HUES6 (cell line): ENCODE results near the gene IP6K2.

ENCODE experiments used
- H3K27ac ChIP-seq: 2 replicates; pipeline ENCODE4 v1.7.0; 2013; ENCODE audit warnings: low read depth, mild to moderate bottlenecking, low read length, inconsistent platforms
- H3K27me3 ChIP-seq: 2 replicates; pipeline ENCODE4 v1.6.1; 2013; ENCODE audit warnings: low read length; ENCODE audit not compliant: control insufficient read depth, insufficient read depth
- H3K36me3 ChIP-seq: 2 replicates; pipeline ENCODE4 v1.6.1; 2013; ENCODE audit warnings: low read length; ENCODE audit not compliant: control insufficient read depth, insufficient read depth
- H3K4me1 ChIP-seq: 2 replicates; pipeline ENCODE4 v1.6.1; 2013; ENCODE audit warnings: low read length; ENCODE audit not compliant: control insufficient read depth, insufficient read depth
- H3K4me3 ChIP-seq: 2 replicates; pipeline ENCODE4 v1.5.1; 2013; ENCODE audit warnings: low read depth, low read length
- H3K9ac ChIP-seq: one replicate; pipeline ENCODE4 v1.6.1; 2013; ENCODE audit warnings: mild to moderate bottlenecking, low read length
- H3K9me3 ChIP-seq: 2 replicates; pipeline ENCODE4 v1.6.1; 2013; ENCODE audit warnings: low read depth, low read length; ENCODE audit not compliant: control insufficient read depth, insufficient read depth

The IP6K2 gene

GRCh38 chr3:48651771-48652170 is 65.2 kb downstream of the IP6K2 start:
- H3K4me3 ChIP-seq, result no peak overlapping the region
- H3K27ac ChIP-seq, result no peak overlapping the region
- no peak overlapping the region for H3K9ac ChIP-seq
- H3K36me3 ChIP-seq, result peaks cover 58% of the 10 kb centered on the region
- H3K9me3 ChIP-seq, result no peaks in the 10 kb centered on the region
- peaks cover 7% of the 10 kb centered on the region; the same call in 1 of the 2 replicates for H3K27me3 ChIP-seq
- peaks cover 7% of the 10 kb centered on the region for H3K4me1 ChIP-seq

DNA sequence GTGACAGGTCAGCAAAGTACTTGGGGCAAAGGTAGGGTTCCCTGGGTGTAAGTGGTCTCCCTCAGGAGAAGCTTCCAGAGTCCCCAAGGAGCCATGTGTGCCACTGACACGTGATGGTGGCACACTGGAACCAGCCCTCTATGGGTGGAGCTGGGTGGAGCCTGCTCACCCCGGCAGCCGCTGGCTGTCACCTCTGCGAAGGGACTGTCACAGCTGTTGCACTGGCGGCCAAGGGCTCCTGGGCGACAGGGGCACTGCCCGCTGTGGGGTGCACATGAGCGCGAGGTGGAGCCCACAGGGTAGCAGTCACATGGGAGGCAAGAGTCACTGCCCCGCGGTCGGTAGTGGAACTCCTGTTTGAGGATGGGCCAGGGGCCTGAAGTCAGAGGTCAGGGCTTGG is 66.3 kb downstream of the IP6K2 start:
- Histone ChIP-seq H3K4me1 (peaks cover 4% of the 10 kb centered on the region), H3K9ac (peak overlapping the region; percentile 9), H3K27ac (no peak overlapping the region), H3K36me3 (peaks cover 69% of the 10 kb centered on the region), H3K9me3 (no peaks in the 10 kb centered on the region), H3K4me3 (no peak overlapping the region), H3K27me3 (peaks cover 7% of the 10 kb centered on the region; the same call in 1 of the 2 replicates)

- Histone ChIP-seq H3K4me3 (no peak overlapping the region), H3K9me3 (no peaks in the 10 kb centered on the region), H3K36me3 (peaks cover 71% of the 10 kb centered on the region), H3K27ac (no peak overlapping the region), H3K27me3 (no peaks in the 10 kb centered on the region), H3K9ac (no peak overlapping the region), H3K4me1 (no peaks in the 10 kb centered on the region)
These were observed 68.7 kb downstream of the IP6K2 start for GRCh38 chr3:48648188-48648850.

GRCh38 chr3:48647714-48648113 is 69.3 kb downstream of the IP6K2 start:
- no peaks in the 10 kb centered on the region for H3K4me1 ChIP-seq
- H3K27ac ChIP-seq, result no peak overlapping the region
- no peaks in the 10 kb centered on the region for H3K9me3 ChIP-seq
- no peak overlapping the region for H3K4me3 ChIP-seq
- H3K36me3 ChIP-seq, result peaks cover 71% of the 10 kb centered on the region
- no peaks in the 10 kb centered on the region for H3K27me3 ChIP-seq
- no peak overlapping the region for H3K9ac ChIP-seq

GRCh38 chr3:48644898-48645760 is 71.9 kb downstream of the IP6K2 start:
- H3K9me3 ChIP-seq, result no peaks in the 10 kb centered on the region
- H3K4me1 ChIP-seq, result no peaks in the 10 kb centered on the region
- no peak overlapping the region for H3K9ac ChIP-seq
- no peak overlapping the region for H3K27ac ChIP-seq
- H3K4me3 ChIP-seq, result no peak overlapping the region
- H3K36me3 ChIP-seq, result peaks cover 80% of the 10 kb centered on the region
- H3K27me3 ChIP-seq, result no peaks in the 10 kb centered on the region

DNA sequence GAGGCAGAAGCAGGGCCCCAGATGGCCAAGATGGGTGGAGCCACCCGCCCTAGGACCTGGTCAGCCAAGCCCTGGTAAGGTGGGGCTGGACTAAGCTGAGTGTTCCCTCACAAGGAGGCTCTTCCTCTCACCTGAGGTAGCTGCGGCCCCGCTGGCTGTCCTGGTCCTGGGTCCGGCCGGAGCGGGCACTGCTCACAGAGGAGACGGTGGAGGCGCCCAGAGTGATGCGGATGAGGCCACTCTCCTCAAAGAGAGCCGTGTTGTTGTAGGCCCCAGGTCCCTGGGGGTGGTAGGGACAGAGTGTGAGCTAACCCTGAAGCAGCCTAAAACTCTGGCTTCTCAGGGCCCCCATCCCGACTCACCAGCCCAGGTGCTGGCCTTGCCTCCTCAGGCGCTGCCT is 74.4 kb downstream of the IP6K2 start:
- no peak overlapping the region for H3K9ac ChIP-seq
- no peak overlapping the region for H3K4me3 ChIP-seq
- H3K27ac ChIP-seq, result no peak overlapping the region
- H3K4me1 ChIP-seq, result no peaks in the 10 kb centered on the region; the same call in 1 of the 2 replicates
- H3K9me3 ChIP-seq, result no peaks in the 10 kb centered on the region
- peaks cover 84% of the 10 kb centered on the region for H3K36me3 ChIP-seq
- H3K27me3 ChIP-seq, result no peaks in the 10 kb centered on the region

- Histone ChIP-seq H3K27me3 (no peaks in the 10 kb centered on the region), H3K9me3 (no peaks in the 10 kb centered on the region), H3K27ac (no peak overlapping the region), H3K9ac (no peak overlapping the region), H3K36me3 (peaks cover 78% of the 10 kb centered on the region), H3K4me1 (peaks cover 11% of the 10 kb centered on the region), H3K4me3 (no peak overlapping the region)
These were observed 75.6 kb downstream of the IP6K2 start for GRCh38 chr3:48641396-48641795.

- H3K4me1 ChIP-seq, result peaks cover 17% of the 10 kb centered on the region
- H3K27ac ChIP-seq, result no peak overlapping the region
- H3K4me3 ChIP-seq, result no peak overlapping the region
- no peaks in the 10 kb centered on the region for H3K27me3 ChIP-seq
- peaks cover 65% of the 10 kb centered on the region for H3K36me3 ChIP-seq
- H3K9me3 ChIP-seq, result no peaks in the 10 kb centered on the region
- no peak overlapping the region for H3K9ac ChIP-seq
These were observed 76.9 kb downstream of the IP6K2 start for GRCh38 chr3:48639944-48640606.
